Thyroid gland (tissue), 4 donors: Measurements from ENCODE around the gene ADAMTSL3.

Experiments used
- CTCF ChIP-seq, 6 experiments: fragments of 200-600 bp in 3 of 6; fragments of 450-650 bp in 3 of 6; sonication (generic) in 3 of 6; IDR thresholded peaks; one replicate each; pipeline ENCODE4 v1.5.1; 2016 to 2019; ENCODE audit warnings: antibody characterized with exemption in 6 of 6, mild to moderate bottlenecking in 2 of 6, inconsistent platforms in 1 of 6, moderate library complexity in 1 of 6
- POLR2A ChIP-seq, 2 donors: fragments of 450-650 bp; IDR thresholded peaks; one replicate each; pipeline ENCODE4 v1.6.1; 2017; ENCODE audit warnings: antibody characterized with exemption in 2 of 2, mild to moderate bottlenecking in 2 of 2, moderate library complexity in 1 of 2

- TF ChIP-seq CTCF (IDR thresholded peaks at IDR 0.05) (no peak), POLR2A (IDR thresholded peaks at IDR 0.05) (no peak)
Measured at GRCh38 chr15:83810110-83810509, 156.2 kb downstream of the ADAMTSL3 start.
